Hepatocyte (in vitro differentiated cells): Measurements from ENCODE around the gene GTF2F2. TPM values are rescaled to one million over a fixed set of nuclear protein-coding genes. Genes with fewer than 3 reads are reported as not detected.

Source experiments
- DNase-seq: peaks from one replicate; pipeline ENCODE4 v3.0.0-alpha.2; 2016; ENCODE audit warnings: low spot score
- H2AFZ ChIP-seq: fragments of 200-600 bp; sonication (generic); 2 replicates; pipeline ENCODE4 v1.6.0; 2016; ENCODE audit warnings: antibody characterized with exemption, mild to moderate bottlenecking
- H3K27ac ChIP-seq: fragments of 200-600 bp; sonication (generic); 2 replicates; pipeline ENCODE4 v1.5.1; 2016; ENCODE audit warnings: mild to moderate bottlenecking
- H3K27me3 ChIP-seq: fragments of 200-600 bp; sonication (generic); 2 replicates; pipeline ENCODE4 v1.6.1; 2016
- H3K36me3 ChIP-seq: fragments of 200-600 bp; sonication (generic); replicated peaks from 2 replicates; pipeline ENCODE4 v1.5.1; 2016; ENCODE audit warnings: low read depth; ENCODE audit not compliant: insufficient read depth
- H3K4me1 ChIP-seq: fragments of 200-600 bp; sonication (generic); 2 replicates; pipeline ENCODE4 v1.5.1; 2016; ENCODE audit warnings: mild to moderate bottlenecking, moderate library complexity; ENCODE audit not compliant: insufficient read depth
- H3K4me2 ChIP-seq: fragments of 200-600 bp; sonication (generic); 2 replicates; pipeline ENCODE4 v1.6.0; 2016
- H3K4me3 ChIP-seq: fragments of 200-600 bp; sonication (generic); 2 replicates; pipeline ENCODE4 v1.5.1; 2016; ENCODE audit warnings: mild to moderate bottlenecking
- H3K79me2 ChIP-seq: fragments of 200-600 bp; sonication (generic); 2 replicates; pipeline ENCODE4 v1.6.0; 2017; ENCODE audit warnings: mild to moderate bottlenecking
- H3K9me2 ChIP-seq: fragments of 200-600 bp; sonication (generic); replicated peaks from 2 replicates; pipeline ENCODE4 v1.6.0; 2017; ENCODE audit warnings: mild to moderate bottlenecking; ENCODE audit not compliant: insufficient read depth
- H3K9me3 ChIP-seq: fragments of 200-600 bp; sonication (generic); 2 replicates; pipeline ENCODE4 v1.5.1; 2016; ENCODE audit warnings: low read depth, mild to moderate bottlenecking
- H4K20me1 ChIP-seq: fragments of 200-600 bp; sonication (generic); 2 replicates; pipeline ENCODE4 v1.6.0; 2016; ENCODE audit warnings: mild to moderate bottlenecking; ENCODE audit not compliant: insufficient read depth, poor library complexity, severe bottlenecking
- CTCF ChIP-seq: fragments of 200-600 bp; sonication (generic); IDR thresholded peaks from 2 replicates; pipeline ENCODE4 v1.5.1; 2016; ENCODE audit warnings: antibody characterized with exemption, mild to moderate bottlenecking; ENCODE audit not compliant: poor library complexity
- EZH2 ChIP-seq: fragments of 200-600 bp; sonication (generic); IDR thresholded peaks from 2 replicates; pipeline ENCODE4 v1.6.1; 2016; ENCODE audit warnings: antibody characterized with exemption, mild to moderate bottlenecking, borderline replicate concordance
- EZH2phosphoT487 ChIP-seq: fragments of 200-600 bp; sonication (generic); IDR thresholded peaks from one replicate; pipeline ENCODE4 v1.6.1; 2018; ENCODE audit warnings: antibody characterized with exemption, mild to moderate bottlenecking, low read depth, moderate library complexity; ENCODE audit not compliant: unreplicated experiment, severe bottlenecking
- WGBS: methylation state at CpG from one replicate; pipeline ENCODE4 v1.1.6; 2016; ENCODE audit warnings: low lambda C conversion rate; ENCODE audit errors: missing lambda C conversion rate; 5-methylcytosine and 5-hydroxymethylcytosine counted together
- polyA plus RNA-seq: library from polyadenylated mRNA; unstranded; fragments of >200 nt; fragmentation: Nextera tagmentation; extraction: Ambion mirVana; gene quantifications from 2 replicates; pipeline ENCODE4 v1.2.1, GENCODE V29; 2016
- small RNA-seq: library from RNA; depleted of rRNA; stranded (forward); fragments of <200 nt; gene quantifications from one replicate; pipeline ENCODE3, GENCODE V24; 2014
- total RNA-seq: library from RNA; depleted of rRNA; stranded (reverse); fragments of >200 nt; gene quantifications from 2 replicates; pipeline ENCODE4 v1.2.3, GENCODE V29; 2014

GTF2F2 gene
- total and polyA plus RNA-seq, 2 experiments from 2014 or later: 25.7 to 26.7 TPM

- Histone ChIP-seq H3K4me3 (no peak overlapping the region), H4K20me1 (peaks cover 30% of the 10 kb centered on the region), H3K36me3 (no peaks in the 10 kb centered on the region), H3K79me2 (peaks cover 29% of the 10 kb centered on the region), H3K9me3 (no peaks in the 10 kb centered on the region), H3K4me2 (no peak overlapping the region), H3K27ac (no peak overlapping the region), H3K9me2 (no peaks in the 10 kb centered on the region), H3K4me1 (peaks cover 3% of the 10 kb centered on the region), H3K27me3 (no peaks in the 10 kb centered on the region), H2AFZ (no peak overlapping the region)
- DNase-seq: no peak
- WGBS: 96% methylated on average over 3 of the region's 3 CpGs
- no peak for TF ChIP-seq EZH2
- no peak for TF ChIP-seq EZH2phosphoT487
Observed at GRCh38 chr13:45332831-45333219, 212.5 kb downstream of the GTF2F2 start.

- no peak overlapping the region for H3K4me2 ChIP-seq
- WGBS: 51% methylated on average over 3 of the region's 3 CpGs
- peaks cover 36% of the 10 kb centered on the region for H4K20me1 ChIP-seq
Observed at GRCh38 chr13:45333251-45333976, 213.1 kb downstream of the GTF2F2 start.

More at GRCh38 chr13:45333251-45333976, 213.1 kb downstream of the GTF2F2 start:
- H3K27ac ChIP-seq: no peak overlapping the region
- peaks cover 8% of the 10 kb centered on the region for H3K4me1 ChIP-seq
- H2AFZ ChIP-seq: no peak overlapping the region
- peaks cover 3% of the 10 kb centered on the region for H3K36me3 ChIP-seq
- peaks cover 35% of the 10 kb centered on the region for H3K79me2 ChIP-seq
- no peaks in the 10 kb centered on the region for H3K9me2 ChIP-seq
- no peaks in the 10 kb centered on the region for H3K27me3 ChIP-seq
- TF ChIP-seq EZH2phosphoT487: no peak
- no peak for TF ChIP-seq CTCF
- no peak for TF ChIP-seq EZH2
- H3K9me3 ChIP-seq: no peaks in the 10 kb centered on the region
- no peak for DNase-seq
- no peak overlapping the region for H3K4me3 ChIP-seq

Small RNA genes lying within 50 kb of the gene (small RNA-seq; reads per million reads assigned to genes)
- not detected for gene AL138693.1
- gene AL138963.2: not detected

Other genes with a start within 250 kb of the GTF2F2 start
- gene NUFIP1, start 131.0 kb upstream of the GTF2F2 start, total RNA-seq: 3.3 and 4.3 TPM in 2 replicates
- gene NUFIP1, start 131.0 kb upstream of the GTF2F2 start, polyA plus RNA-seq: 5.5 and 6.2 TPM in 2 replicates
- 27.1 and 32.1 TPM in 2 replicates for gene GPALPP1, start 131.0 kb upstream of the GTF2F2 start, total RNA-seq
- 11.4 and 15.7 TPM in 2 replicates for gene GPALPP1, start 131.0 kb upstream of the GTF2F2 start, polyA plus RNA-seq
- gene KCTD4, start 80.5 kb downstream of the GTF2F2 start, total RNA-seq: 0.23 and 0.60 TPM in 2 replicates
- 0.21 and 1.2 TPM in 2 replicates for gene KCTD4, start 80.5 kb downstream of the GTF2F2 start, polyA plus RNA-seq
- gene TPT1, start 220.7 kb downstream of the GTF2F2 start, total RNA-seq: 6,453 and 7,332 TPM in 2 replicates
- gene TPT1, start 220.7 kb downstream of the GTF2F2 start, polyA plus RNA-seq: 1,047 and 1,085 TPM in 2 replicates